ENCODE data around the gene EYA2. TPM values are rescaled to one million over a fixed set of nuclear protein-coding genes. Genes with fewer than 3 reads are reported as not detected.

EYA2 gene
- polyA plus RNA-seq, 1 donor (not counting 4 experiments of a cell fraction or from before 2014, with no cell fraction given) = not detected

DNA sequence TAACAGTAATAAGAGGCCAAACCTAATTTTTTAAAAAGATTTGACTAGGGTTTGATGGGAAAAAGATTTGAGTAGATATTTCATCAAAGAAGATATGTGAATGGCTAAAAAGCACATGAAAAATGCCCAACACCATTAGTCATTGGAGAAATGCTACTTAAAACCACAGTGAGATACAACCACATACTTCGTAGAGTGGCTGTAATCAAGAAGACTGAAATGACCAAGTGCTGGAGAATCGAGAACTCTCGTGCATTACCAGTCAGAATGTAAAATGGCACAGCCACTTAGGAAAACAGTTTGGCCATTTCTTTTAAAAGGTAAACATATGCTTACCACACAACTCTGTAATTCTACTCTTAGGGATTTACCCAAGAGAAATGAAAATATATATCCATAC, 175.5 kb downstream of the EYA2 start:
- H3K36me3 ChIP-seq (ENCODE audit: control insufficient read depth in 2 of 2, extremely low read depth in 1 of 2, insufficient read depth in 2 of 2, low read length in 2 of 2) = no peaks in the 10 kb centered on the region
- H3K9me3 ChIP-seq (ENCODE audit: control insufficient read depth, low read depth, low read length) = peaks cover 6% of the 10 kb centered on the region
- H2AFZ ChIP-seq (ENCODE audit: control insufficient read depth, low read length) = no peak overlapping the region
- H3K4me2 ChIP-seq (ENCODE audit: control insufficient read depth, extremely low read depth, insufficient read depth, low read depth, low read length) = no peak overlapping the region
- no peaks in the 10 kb centered on the region for H3K4me1 ChIP-seq (ENCODE audit: control insufficient read depth, extremely low read depth, insufficient read depth, low read length)
- H3K27ac ChIP-seq (ENCODE audit: control insufficient read depth, insufficient read depth, low read length) = no peak overlapping the region
- no peaks in the 10 kb centered on the region for H3K27me3 ChIP-seq (ENCODE audit: control insufficient read depth, extremely low read depth, insufficient read depth, low read length)
- no peaks in the 10 kb centered on the region for H3K79me2 ChIP-seq (ENCODE audit: control insufficient read depth, insufficient read depth, low read length)
- H3K9me1 ChIP-seq (ENCODE audit: control insufficient read depth, extremely low read depth, insufficient read depth, low read length) = no peaks in the 10 kb centered on the region
- H3K4me3 ChIP-seq (ENCODE audit: control insufficient read depth in 2 of 3, extremely low read depth in 1 of 3, insufficient read depth in 2 of 3, low read depth in 1 of 3, low read length in 3 of 3) = no peak overlapping the region
- H4K20me1 ChIP-seq (ENCODE audit: control insufficient read depth, extremely low read depth, insufficient read depth, low read length) = no peaks in the 10 kb centered on the region
- FAIRE-seq (no peak), DNase-seq (ENCODE audit: low read depth, low spot score) (no peak)
- dilution Hi-C loops (cut with MboI; ENCODE audit: extremely low pct_ligation_motif_present, low sequenced_read_pairs) = no loop called here
- H3K9ac ChIP-seq (ENCODE audit: control insufficient read depth, extremely low read depth, insufficient read depth, low read length) = no peak overlapping the region
- TF ChIP-seq EZH2 (IDR thresholded peaks at IDR 0.05; ENCODE audit: low read length) = no peak
- TF ChIP-seq, protein P1, sequence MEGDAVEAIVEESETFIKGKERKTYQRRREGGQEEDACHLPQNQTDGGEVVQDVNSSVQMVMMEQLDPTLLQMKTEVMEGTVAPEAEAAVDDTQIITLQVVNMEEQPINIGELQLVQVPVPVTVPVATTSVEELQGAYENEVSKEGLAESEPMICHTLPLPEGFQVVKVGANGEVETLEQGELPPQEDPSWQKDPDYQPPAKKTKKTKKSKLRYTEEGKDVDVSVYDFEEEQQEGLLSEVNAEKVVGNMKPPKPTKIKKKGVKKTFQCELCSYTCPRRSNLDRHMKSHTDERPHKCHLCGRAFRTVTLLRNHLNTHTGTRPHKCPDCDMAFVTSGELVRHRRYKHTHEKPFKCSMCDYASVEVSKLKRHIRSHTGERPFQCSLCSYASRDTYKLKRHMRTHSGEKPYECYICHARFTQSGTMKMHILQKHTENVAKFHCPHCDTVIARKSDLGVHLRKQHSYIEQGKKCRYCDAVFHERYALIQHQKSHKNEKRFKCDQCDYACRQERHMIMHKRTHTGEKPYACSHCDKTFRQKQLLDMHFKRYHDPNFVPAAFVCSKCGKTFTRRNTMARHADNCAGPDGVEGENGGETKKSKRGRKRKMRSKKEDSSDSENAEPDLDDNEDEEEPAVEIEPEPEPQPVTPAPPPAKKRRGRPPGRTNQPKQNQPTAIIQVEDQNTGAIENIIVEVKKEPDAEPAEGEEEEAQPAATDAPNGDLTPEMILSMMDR (optimal IDR thresholded peaks at IDR 0.05 in 1 of 3, IDR thresholded peaks at IDR 0.05 in 1 of 3, conservative IDR thresholded peaks at IDR 0.05 in 1 of 3; ENCODE audit: extremely low read depth in 1 of 3, insufficient read depth in 2 of 3, low read length in 3 of 3) = no peak

DNA sequence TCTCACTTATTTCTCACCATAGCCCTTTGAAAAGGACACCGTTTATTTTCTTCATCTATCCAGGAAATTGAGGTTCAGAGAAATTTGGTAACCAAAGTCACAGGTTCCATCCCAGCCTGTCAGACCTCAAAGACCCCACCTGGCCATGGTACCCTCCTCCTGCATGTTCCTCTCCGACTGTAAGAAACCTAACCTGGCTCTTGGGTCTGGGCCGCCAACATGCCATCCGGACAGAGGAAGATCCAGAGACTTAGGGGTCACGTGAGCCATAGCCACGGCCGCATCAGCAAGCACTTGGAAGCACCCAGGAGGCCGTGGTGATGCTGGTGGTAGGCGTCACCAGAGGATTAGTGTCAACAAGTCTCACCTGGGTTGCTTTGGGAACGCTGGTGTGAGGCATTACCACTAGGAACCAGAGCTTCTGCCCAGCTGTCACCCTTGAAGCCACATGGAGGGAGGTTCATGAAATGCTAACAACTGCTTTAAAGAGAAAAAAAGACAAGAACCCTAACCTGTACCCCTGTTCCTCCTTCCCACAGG, 177.1 kb downstream of the EYA2 start:
- Histone ChIP-seq H3K36me3 (ENCODE audit: control insufficient read depth in 2 of 2, extremely low read depth in 1 of 2, insufficient read depth in 2 of 2, low read length in 2 of 2) (no peaks in the 10 kb centered on the region), H3K27me3 (ENCODE audit: control insufficient read depth, extremely low read depth, insufficient read depth, low read length) (no peaks in the 10 kb centered on the region), H3K4me2 (ENCODE audit: control insufficient read depth, extremely low read depth, insufficient read depth, low read depth, low read length) (no peak overlapping the region), H3K79me2 (ENCODE audit: control insufficient read depth, insufficient read depth, low read length) (no peaks in the 10 kb centered on the region), H3K4me3 (ENCODE audit: control insufficient read depth in 2 of 3, extremely low read depth in 1 of 3, insufficient read depth in 2 of 3, low read depth in 1 of 3, low read length in 3 of 3) (no peak overlapping the region), H3K9me3 (ENCODE audit: control insufficient read depth, low read depth, low read length) (peaks cover 6% of the 10 kb centered on the region), H3K9me1 (ENCODE audit: control insufficient read depth, extremely low read depth, insufficient read depth, low read length) (no peaks in the 10 kb centered on the region), H3K9ac (ENCODE audit: control insufficient read depth, extremely low read depth, insufficient read depth, low read length) (no peak overlapping the region), H3K27ac (ENCODE audit: control insufficient read depth, insufficient read depth, low read length) (no peak overlapping the region), H4K20me1 (ENCODE audit: control insufficient read depth, extremely low read depth, insufficient read depth, low read length) (no peaks in the 10 kb centered on the region), H2AFZ (ENCODE audit: control insufficient read depth, low read length) (no peak overlapping the region), H3K4me1 (ENCODE audit: control insufficient read depth, extremely low read depth, insufficient read depth, low read length) (no peaks in the 10 kb centered on the region)
- dilution Hi-C loops (cut with MboI; ENCODE audit: extremely low pct_ligation_motif_present, low sequenced_read_pairs) = no loop called here
- DNase-seq (ENCODE audit: low read depth, low spot score) (no peak), FAIRE-seq (no peak)
- TF ChIP-seq EZH2 (IDR thresholded peaks at IDR 0.05; ENCODE audit: low read length) = no peak
- TF ChIP-seq, protein P1 (optimal IDR thresholded peaks at IDR 0.05 in 1 of 3, IDR thresholded peaks at IDR 0.05 in 1 of 3, conservative IDR thresholded peaks at IDR 0.05 in 1 of 3; ENCODE audit: extremely low read depth in 1 of 3, insufficient read depth in 2 of 3, low read length in 3 of 3) = no peak
